GM12878 (cell line): ENCODE data around the gene PHC1. TPM values are rescaled to one million over a fixed set of nuclear protein-coding genes. Genes with fewer than 3 reads are reported as not detected.

Experiments used
- ATAC-seq: fragments of 200-7000 bp; cut with Tn5 transposase; 3 replicates; pipeline ENCODE4 v1.9.1; 2020; ENCODE audit warnings: mild to moderate bottlenecking, moderate library complexity
- BruUV-seq: library from RNA; stranded (reverse); fragments of 400-500 nt; replicated peaks from 2 replicates; lab custom pipeline; 2021; lab: Mats Ljungman, UMichigan
- CTCF ChIA-PET: fragments of 300-600 bp; sonication (Branson Sonifier 250); formaldehyde crosslinking; extraction: SDS; loops from one replicate; lab custom pipeline; 2021; ENCODE audit warnings: inconsistent platforms; lab: Yijun Ruan, JAX
- POLR2A ChIA-PET: fragments of 350-600 bp; formaldehyde crosslinking; extraction: SDS; loops from one replicate; lab custom pipeline; 2021; ENCODE audit warnings: inconsistent platforms; lab: Charles Lee
- RAD21 ChIA-PET: fragments of 300-600 bp; sonication (Branson Sonifier 250); formaldehyde crosslinking; loops from one replicate; lab custom pipeline; 2023; ENCODE audit warnings: antibody characterized with exemption; ENCODE audit not compliant: unreplicated experiment; lab: Charles Lee
- SMC1A ChIA-PET: fragments of 300-600 bp; sonication (Branson Sonifier 250); formaldehyde crosslinking; loops from one replicate; lab custom pipeline; 2023; ENCODE audit not compliant: unreplicated experiment, uncharacterized antibody; lab: Charles Lee
- DNase-seq: peaks from one replicate; pipeline ENCODE4 v3.0.0-alpha.2; 2011; ENCODE audit warnings: low read depth, low spot score
- FAIRE-seq: peaks from 3 replicates; lab custom pipeline; 2011; peaks lifted over from hg19 to GRCh38; lab: Jason Lieb, UNC
- H2AFZ ChIP-seq: 2 replicates; pipeline ENCODE4 v1.6.0; 2011; ENCODE audit warnings: low read depth, low read length, control low read depth; ENCODE audit not compliant: control insufficient read depth
- H3K27ac ChIP-seq: 2 replicates; pipeline ENCODE4 v1.5.1; 2011; ENCODE audit warnings: control low read depth; ENCODE audit not compliant: control insufficient read depth, insufficient read depth
- H3K27me3 ChIP-seq, 2 experiments: replicated peaks in 1 of 2; 2 replicates each; pipeline versions ENCODE4 v1.6.0 to v1.6.1; 2011; ENCODE audit warnings: low read length in 1 of 2; ENCODE audit not compliant: control insufficient read depth in 2 of 2, insufficient read depth in 2 of 2
- H3K36me3 ChIP-seq, 2 experiments: 2 replicates each; pipeline ENCODE4 v1.5.1; 2011; ENCODE audit warnings: low read length in 1 of 2; ENCODE audit not compliant: control insufficient read depth in 2 of 2, insufficient read depth in 2 of 2
- H3K4me1 ChIP-seq: 2 replicates; pipeline ENCODE4 v1.6.1; 2011; ENCODE audit warnings: mild to moderate bottlenecking, low read length, moderate library complexity, mixed read lengths; ENCODE audit not compliant: control insufficient read depth, insufficient read depth
- H3K4me2 ChIP-seq: 2 replicates; pipeline ENCODE4 v1.6.0; 2011; ENCODE audit warnings: control low read depth; ENCODE audit not compliant: control insufficient read depth, insufficient read depth
- H3K4me3 ChIP-seq: fragments of 200-600 bp; sonication (generic); 2 replicates; pipeline ENCODE4 v1.5.1; 2016
- H3K79me2 ChIP-seq: 2 replicates; pipeline ENCODE4 v1.6.0; 2011; ENCODE audit warnings: low read length; ENCODE audit not compliant: control insufficient read depth, insufficient read depth
- H3K9ac ChIP-seq: 2 replicates; pipeline ENCODE4 v1.8.0; 2011; ENCODE audit warnings: low read length, control low read depth, mixed read lengths; ENCODE audit not compliant: control insufficient read depth, insufficient read depth
- H3K9me3 ChIP-seq: replicated peaks from 3 replicates; pipeline ENCODE4 v1.5.1; 2011; ENCODE audit warnings: mild to moderate bottlenecking, low read length; ENCODE audit not compliant: control insufficient read depth, insufficient read depth
- H4K20me1 ChIP-seq: 2 replicates; pipeline ENCODE4 v1.6.0; 2011; ENCODE audit not compliant: control insufficient read depth, insufficient read depth
- ATF7 ChIP-seq: fragments of 450-650 bp; IDR thresholded peaks from 2 replicates; pipeline ENCODE4 v1.6.1; 2016; ENCODE audit warnings: low read depth, mild to moderate bottlenecking
- BCLAF1 ChIP-seq: fragments of 450-650 bp; IDR thresholded peaks from 2 replicates; pipeline ENCODE4 v1.6.1; 2017; ENCODE audit warnings: antibody characterized with exemption, mild to moderate bottlenecking, moderate library complexity
- CTCF ChIP-seq, 3 experiments: IDR thresholded peaks in 2 of 3; conservative IDR thresholded peaks in 1 of 3; 2 replicates each; pipeline ENCODE4 v1.5.1; 2011; ENCODE audit warnings: low read depth in 3 of 3, low read length in 3 of 3, mild to moderate bottlenecking in 3 of 3, control low read depth in 2 of 3, moderate library complexity in 2 of 3, inconsistent platforms in 1 of 3, mixed read lengths in 1 of 3; ENCODE audit not compliant: control insufficient read depth in 2 of 3, insufficient read depth in 1 of 3; ENCODE audit errors: extremely low read depth in 1 of 3
- ELK1 ChIP-seq: IDR thresholded peaks from 2 replicates; pipeline ENCODE4 v1.6.1; 2012; ENCODE audit warnings: low read depth, low read length, improper control_type of control experiment
- EP300 ChIP-seq, 2 experiments: fragments of 150-350 bp in 1 of 2; IDR thresholded peaks; 2 replicates each; pipeline ENCODE4 v1.6.1; 2011 to 2012; ENCODE audit warnings: low read depth in 2 of 2, low read length in 2 of 2, borderline replicate concordance in 1 of 2, improper control_type of control experiment in 1 of 2, inconsistent platforms in 1 of 2; ENCODE audit not compliant: control insufficient read depth in 1 of 2
- IRF4 ChIP-seq: IDR thresholded peaks from 2 replicates; pipeline ENCODE4 v1.6.1; 2011; ENCODE audit warnings: low read depth, low read length
- JUNB ChIP-seq: IDR thresholded peaks from 2 replicates; pipeline ENCODE4 v1.6.1; 2016; ENCODE audit warnings: antibody characterized with exemption, mild to moderate bottlenecking
- RAD21 ChIP-seq: IDR thresholded peaks from 2 replicates; pipeline ENCODE4 v1.6.1; 2011; ENCODE audit warnings: mild to moderate bottlenecking, low read depth, low read length, moderate library complexity; ENCODE audit not compliant: insufficient read depth
- RCOR1 ChIP-seq: conservative IDR thresholded peaks from 2 replicates; pipeline ENCODE4 v1.6.1; 2012; ENCODE audit warnings: low read depth, low read length, improper control_type of control experiment
- RFX5 ChIP-seq: IDR thresholded peaks from 2 replicates; pipeline ENCODE4 v1.6.1; 2011; ENCODE audit warnings: low read depth, low read length, improper control_type of control experiment
- SKIL ChIP-seq: fragments of 450-650 bp; IDR thresholded peaks from 2 replicates; pipeline ENCODE4 v1.6.1; 2017; ENCODE audit warnings: mild to moderate bottlenecking, low read depth, inconsistent platforms; ENCODE audit not compliant: poor library complexity, severe bottlenecking
- SMC3 ChIP-seq: IDR thresholded peaks from 2 replicates; pipeline ENCODE4 v1.6.1; 2011; ENCODE audit warnings: low read length, improper control_type of control experiment, borderline replicate concordance
- ZNF274 ChIP-seq: IDR thresholded peaks from one replicate; pipeline ENCODE4 v1.8.0; 2011; ENCODE audit not compliant: insufficient read length, insufficient read depth
- WGBS: methylation state at CpG from one replicate; pipeline ENCODE4 v1.1.6; 2016; ENCODE audit warnings: low lambda C conversion rate; ENCODE audit not compliant: insufficient replicate concordance, insufficient coverage; ENCODE audit errors: missing lambda C conversion rate; 5-methylcytosine and 5-hydroxymethylcytosine counted together
- in situ Hi-C: fragments of 300-500 bp; cut with MboI; formaldehyde crosslinking; loops from 9 replicates; pipeline ENCODE4 v1.14.3; 2018; ENCODE audit warnings: mixed read lengths
- intact Hi-C: fragments of 100-400 bp; cut with micrococcal nuclease; formaldehyde crosslinking; loops from one replicate; pipeline ENCODE4 v1.14.2; 2022; ENCODE audit not compliant: unreplicated experiment
- polyA plus RNA-seq, 11 experiments: library from polyadenylated mRNA; depleted of rRNA in 4 of 11; unstranded in 6 of 11; stranded (reverse) in 5 of 11; fragments of >200 nt; fragmentation: Nextera tagmentation in 4 of 11; fragmentation: Illumina TruSeq in 1 of 11; extraction: Ambion mirVana in 4 of 11; extraction: Trizol in 1 of 11; gene quantifications; 1 replicate in 1 of 11; 2 replicates in 10 of 11; pipeline versions ENCODE4 v1.2.1 to v1.2.3, GENCODE V29; 2011 to 2016; ENCODE audit warnings: inconsistent platforms in 2 of 11, missing spikeins in 2 of 11, low read depth in 1 of 11
- total RNA-seq, 4 experiments: library from RNA; depleted of rRNA in 3 of 4; stranded (reverse); fragments of >200 nt in 3 of 4; fragmentation: Illumina TruSeq in 1 of 4; extraction: Trizol in 1 of 4; gene quantifications; 2 replicates each; pipeline versions ENCODE4 v1.2.1 to v1.2.3, GENCODE V29; 2013 to 2021

Gene PHC1
- total and polyA plus RNA-seq, 10 of the 15 experiments (the other 5 are each of a cell fraction or from before 2014, with no cell fraction given), result 0.50 to 16.3 (median 2.1) TPM

- Histone ChIP-seq H3K4me2 (peak overlapping the region; percentile 86), H3K36me3 (no peaks in the 10 kb centered on the region), H4K20me1 (no peaks in the 10 kb centered on the region), H3K4me1 (no peaks in the 10 kb centered on the region; the same call in 1 of the 2 replicates), H3K27me3 (no peaks in the 10 kb centered on the region), H2AFZ (peak overlapping the region; percentile 89), H3K79me2 (no peaks in the 10 kb centered on the region), H3K9ac (peak overlapping the region; percentile 52; the same call in 1 of the 2 replicates), H3K4me3 (peak overlapping the region; percentile 75), H3K27ac (no peak overlapping the region), H3K9me3 (no peaks in the 10 kb centered on the region)
- DNase-seq (peak; percentile 8), FAIRE-seq (no peak), ATAC-seq (peak; percentile 72)
- RAD21 ChIA-PET, result interaction anchor here (0.7 to 3.1 kb wide), 10 partner anchors 59 to 348 kb away, joined by 3 to 32 read pairs (median 4); partner anchors contain the start of gene M6PR
- SMC1A ChIA-PET, result interaction anchor here (0.7 to 3.4 kb wide), 18 partner anchors 22 to 555 kb away, joined by 3 to 30 read pairs (median 6); no protein-coding TSS in a partner anchor
- POLR2A ChIA-PET, result interaction anchor here (0.6 kb wide), 2 partner anchors 35 to 232 kb away, joined by 3 to 5 read pairs; no protein-coding TSS in a partner anchor
- CTCF ChIA-PET, result interaction anchor here (0.7 to 3.9 kb wide), 47 partner anchors 8 to 1750 kb away, joined by 3 to 53 read pairs (median 5); partner anchors contain the start of genes CLEC4E, M6PR and MFAP5
- intact Hi-C loops, result loop anchor here (1.0 to 5.0 kb wide), 5 partner anchors 148 to 346 kb away; no protein-coding TSS in a partner anchor
- BruUV-seq, result no TSS peak
- in situ Hi-C loops, result loop anchor here (10.0 to 25.0 kb wide), 2 partner anchors 206 to 353 kb away; partner anchors contain the start of gene CLEC4E
- WGBS, result 30% methylated on average over 13 of the region's 14 CpGs
- TF ChIP-seq RFX5, result no peak
- peak; percentile 91 for TF ChIP-seq RAD21
- no peak for TF ChIP-seq ZNF274
- TF ChIP-seq ATF7, result no peak
- peak; percentile 43 for TF ChIP-seq SKIL
- peak; percentile 49; the same call in 1 of the 2 replicates for TF ChIP-seq ELK1
- TF ChIP-seq IRF4, result no peak
- no peak for TF ChIP-seq JUNB
- peak; percentile 80 to 85 (median 82) for TF ChIP-seq CTCF (IDR thresholded peaks at IDR 0.05 in 2 of 3, conservative IDR thresholded peaks at IDR 0.05 in 1 of 3; ENCODE audit: control insufficient read depth in 2 of 3, extremely low read depth in 1 of 3, insufficient read depth in 1 of 3, low read depth in 3 of 3, low read length in 3 of 3)
- TF ChIP-seq EP300 (IDR thresholded peaks at IDR 0.05; ENCODE audit: borderline replicate concordance in 1 of 2, control insufficient read depth in 1 of 2, low read depth in 2 of 2, low read length in 2 of 2), result 0 out of 4 replicates have a peak, but pooled peaks of 1 of the 2 experiments have one; percentile 15
- TF ChIP-seq BCLAF1, result no peak
- TF ChIP-seq RCOR1, result no peak
- TF ChIP-seq SMC3, result peak; percentile 88
Observed at GRCh38 chr12:8890313-8891085, 23.8 kb upstream of the PHC1 start.
